Neuronal stem cell (in vitro differentiated cells): ENCODE results near the gene GNG12. TPM values are rescaled to one million over a fixed set of nuclear protein-coding genes. Genes with fewer than 3 reads are reported as not detected.

Experiments used
- DNase-seq: peaks from one replicate; pipeline ENCODE4 v3.0.0-alpha.2; 2013; ENCODE audit warnings: low spot score
- H2AFZ ChIP-seq: one replicate; pipeline ENCODE4 v1.6.1; 2013; ENCODE audit warnings: mild to moderate bottlenecking, low read length, inconsistent platforms
- H2AK5ac ChIP-seq: 2 replicates; pipeline ENCODE4 v1.6.1; 2013; ENCODE audit warnings: low read depth, mild to moderate bottlenecking, inconsistent platforms, low read length, moderate library complexity, mixed read lengths
- H2BK120ac ChIP-seq: 2 replicates; pipeline ENCODE4 v1.6.1; 2013; ENCODE audit warnings: low read depth, mild to moderate bottlenecking, inconsistent platforms, low read length, moderate library complexity, mixed read lengths
- H2BK12ac ChIP-seq: one replicate; pipeline ENCODE4 v1.6.1; 2013; ENCODE audit warnings: low read length, inconsistent platforms
- H2BK15ac ChIP-seq: 2 replicates; pipeline ENCODE4 v1.6.1; 2013; ENCODE audit warnings: mild to moderate bottlenecking, low read length, inconsistent platforms, mixed read lengths
- H2BK5ac ChIP-seq: one replicate; pipeline ENCODE4 v1.6.1; 2013; ENCODE audit warnings: inconsistent platforms, mild to moderate bottlenecking, low read length, moderate library complexity
- H3K14ac ChIP-seq: one replicate; pipeline ENCODE4 v1.6.1; 2013; ENCODE audit warnings: low read length, inconsistent platforms
- H3K18ac ChIP-seq: 2 replicates; pipeline ENCODE4 v1.6.1; 2013; ENCODE audit warnings: low read length, inconsistent platforms
- H3K23ac ChIP-seq: 2 replicates; pipeline ENCODE4 v1.6.1; 2013; ENCODE audit warnings: low read depth, mild to moderate bottlenecking, mixed read lengths, low read length, inconsistent platforms; ENCODE audit not compliant: poor library complexity
- H3K27ac ChIP-seq: replicated peaks from 3 replicates; pipeline ENCODE4 v1.5.1; 2013; ENCODE audit warnings: low read length, inconsistent platforms
- H3K27me3 ChIP-seq, 3 experiments: 2 replicates each; pipeline ENCODE4 v1.6.1; 2013; ENCODE audit warnings: low read length in 3 of 3, mild to moderate bottlenecking in 2 of 3, inconsistent platforms in 1 of 3, low read depth in 1 of 3, mixed read lengths in 1 of 3, moderate library complexity in 1 of 3; ENCODE audit not compliant: control insufficient read depth in 3 of 3, insufficient read depth in 3 of 3
- H3K36me3 ChIP-seq, 2 donors: replicated peaks in 1 of 2; 2 replicates each; pipeline ENCODE4 v1.6.1; 2013; ENCODE audit warnings: low read length in 2 of 2; ENCODE audit not compliant: control insufficient read depth in 2 of 2, insufficient read depth in 2 of 2
- H3K4ac ChIP-seq: 2 replicates; pipeline ENCODE4 v1.6.1; 2013; ENCODE audit warnings: inconsistent platforms, mild to moderate bottlenecking, low read length, moderate library complexity
- H3K4me1 ChIP-seq, 2 donors: 1 replicate in 1 of 2; 2 replicates in 1 of 2; pipeline ENCODE4 v1.6.1; 2013; ENCODE audit warnings: low read length in 2 of 2, low read depth in 1 of 2; ENCODE audit not compliant: control insufficient read depth in 2 of 2, insufficient read depth in 1 of 2
- H3K4me2 ChIP-seq: one replicate; pipeline ENCODE4 v1.6.1; 2013; ENCODE audit warnings: mild to moderate bottlenecking, low read length, inconsistent platforms; ENCODE audit not compliant: insufficient read depth, poor library complexity, severe bottlenecking
- H3K4me3 ChIP-seq, 2 donors: 2 replicates each; pipeline ENCODE4 v1.5.1; 2013; ENCODE audit warnings: low read length in 2 of 2, mild to moderate bottlenecking in 2 of 2, inconsistent platforms in 1 of 2, moderate library complexity in 1 of 2
- H3K79me1 ChIP-seq: one replicate; pipeline ENCODE4 v1.6.1; 2013; ENCODE audit warnings: low read depth, mild to moderate bottlenecking, inconsistent platforms, low read length, moderate library complexity
- H3K9ac ChIP-seq: one replicate; pipeline ENCODE4 v1.6.1; 2013; ENCODE audit warnings: mild to moderate bottlenecking, low read depth, low read length, inconsistent platforms; ENCODE audit not compliant: poor library complexity
- H3K9me3 ChIP-seq, 2 donors: replicated peaks in 1 of 2; 2 replicates each; pipeline versions ENCODE3 to v1.6.1; 2013; ENCODE audit warnings: low read length in 2 of 2, mild to moderate bottlenecking in 2 of 2, inconsistent platforms in 1 of 2, low read depth in 1 of 2, mixed read lengths in 1 of 2, moderate library complexity in 1 of 2; ENCODE audit not compliant: control insufficient read depth in 2 of 2, insufficient read depth in 1 of 2
- H4K8ac ChIP-seq: one replicate; pipeline ENCODE4 v1.6.1; 2013; ENCODE audit warnings: low read depth, mild to moderate bottlenecking, inconsistent platforms, low read length, moderate library complexity
- H4K91ac ChIP-seq: one replicate; pipeline ENCODE4 v1.6.1; 2013; ENCODE audit warnings: low read length, low read depth, mild to moderate bottlenecking, inconsistent platforms; ENCODE audit not compliant: poor library complexity
- WGBS, 2 donors: extraction: QIAGEN DNeasy Blood & Tissue Kit; methylation state at CpG; one replicate each; pipeline ENCODE4 v1.1.7; 2013; ENCODE audit warnings: missing lambda C conversion rate in 2 of 2, mixed read lengths in 1 of 2; ENCODE audit not compliant: insufficient read length in 2 of 2, insufficient replicate concordance in 1 of 2; ENCODE audit errors: extremely low coverage in 2 of 2; 5-methylcytosine and 5-hydroxymethylcytosine counted together
- polyA plus RNA-seq, 2 experiments: library from polyadenylated mRNA; stranded (reverse); fragments of 200-250 nt; gene quantifications; one replicate each; pipeline ENCODE4 v1.2.3, GENCODE V29; 2013

Gene GNG12
- 14.5 TPM for polyA plus RNA-seq (2013, experiment 1 of 2)
- 15.0 TPM for polyA plus RNA-seq (2013, experiment 2 of 2)

GRCh38 chr1:67832737-67833601 lies at the start of gene GNG12:
Gene GNG12, minus strand, starts transcription at chr1:67833467. Its CDS starts 125,781 bp downstream, at chr1:67707686.
- peak; percentile 59 for DNase-seq
- peaks cover 0 to 16% (median 0%) of the 10 kb centered on the region in 3 experiments for H3K27me3 ChIP-seq
- peak within 1 kb of the TSS; percentile 36 for H2BK120ac ChIP-seq

GRCh38 chr1:67882196-67882958 lies 49.1 kb upstream of the GNG12 start:
- Histone ChIP-seq H2BK15ac (no peak overlapping the region), H3K4me2 (no peak overlapping the region), H3K79me1 (no peaks in the 10 kb centered on the region), H4K91ac (no peak overlapping the region), H3K23ac (no peak overlapping the region), H2AK5ac (no peak overlapping the region), H3K36me3 (no peaks in the 10 kb centered on the region), H3K9ac (no peak overlapping the region), H3K4ac (no peak overlapping the region), H2BK5ac (no peak overlapping the region), H2BK12ac (no peak overlapping the region), H3K4me3 (no peak overlapping the region), H3K27ac (no peak overlapping the region), H3K27me3 (no peaks in the 10 kb centered on the region), H3K4me1 (no peaks in the 10 kb centered on the region), H3K9me3 (no peaks in the 10 kb centered on the region), H3K18ac (no peak overlapping the region), H3K14ac (no peak overlapping the region), H4K8ac (no peak overlapping the region), H2BK120ac (no peak overlapping the region), H2AFZ (no peak overlapping the region)
- DNase-seq: no peak

More at GRCh38 chr1:67832737-67833601, at the start of gene GNG12:
- Histone ChIP-seq H3K9ac (peak within 1 kb of the TSS; percentile 78), H2BK12ac (no peak within 1 kb of the TSS), H2AFZ (peak within 1 kb of the TSS; percentile 98), H3K79me1 (no peaks in the 10 kb centered on the region), H3K36me3 (peaks cover 0 to 4% of the 10 kb centered on the region in 2 donors), H3K14ac (no peak within 1 kb of the TSS), H2BK5ac (no peak within 1 kb of the TSS), H3K23ac (peak within 1 kb of the TSS; percentile 90), H2AK5ac (peak within 1 kb of the TSS; percentile 58), H4K91ac (no peak within 1 kb of the TSS), H3K4me1 (peaks cover 0 to 6% of the 10 kb centered on the region in 2 donors), H4K8ac (no peak within 1 kb of the TSS), H3K9me3 (no peaks in the 10 kb centered on the region), H3K18ac (peak within 1 kb of the TSS; percentile 96), H3K4ac (no peak within 1 kb of the TSS), H3K4me3 (peak within 1 kb of the TSS; percentile 62 to 95), H2BK15ac (peak within 1 kb of the TSS; percentile 87), H3K27ac (no peak within 1 kb of the TSS), H3K4me2 (peak within 1 kb of the TSS; percentile 96)
- WGBS, 2 donors: no CpG with 5 or more reads among the region's 94 CpGs

GRCh38 chr1:67880056-67880601 lies 46.9 kb upstream of the GNG12 start:
- Histone ChIP-seq H3K27ac (no peak overlapping the region), H4K8ac (no peak overlapping the region), H2AK5ac (no peak overlapping the region), H2AFZ (no peak overlapping the region), H3K23ac (no peak overlapping the region), H2BK15ac (no peak overlapping the region), H3K4me1 (no peaks in the 10 kb centered on the region), H3K4me2 (no peak overlapping the region), H3K36me3 (no peaks in the 10 kb centered on the region), H3K4me3 (no peak overlapping the region), H3K18ac (no peak overlapping the region), H3K9me3 (no peaks in the 10 kb centered on the region), H3K9ac (no peak overlapping the region), H2BK5ac (no peak overlapping the region), H3K79me1 (no peaks in the 10 kb centered on the region), H3K14ac (no peak overlapping the region), H3K4ac (no peak overlapping the region), H2BK12ac (no peak overlapping the region), H2BK120ac (no peak overlapping the region), H4K91ac (no peak overlapping the region), H3K27me3 (no peaks in the 10 kb centered on the region)
- DNase-seq: no peak
- no CpG with 5 or more reads among the region's 3 CpGs for WGBS, 2 donors

GRCh38 chr1:67879485-67879884 lies 46.2 kb upstream of the GNG12 start:
- H3K23ac ChIP-seq: no peak overlapping the region
- H2AK5ac ChIP-seq: no peak overlapping the region
- H3K9ac ChIP-seq: no peak overlapping the region
- H2BK12ac ChIP-seq: no peak overlapping the region
- no peaks in the 10 kb centered on the region for H3K9me3 ChIP-seq
- H3K4me3 ChIP-seq: no peak overlapping the region
- no peak overlapping the region for H3K4ac ChIP-seq
- H3K27me3 ChIP-seq: no peaks in the 10 kb centered on the region
- no peak overlapping the region for H2AFZ ChIP-seq
- H3K27ac ChIP-seq: no peak overlapping the region
- H3K18ac ChIP-seq: no peak overlapping the region
- no peak overlapping the region for H2BK5ac ChIP-seq
- no peak for DNase-seq
- no CpG with 5 or more reads among the region's 1 CpG for WGBS, 2 donors
- H2BK15ac ChIP-seq: no peak overlapping the region
- no peaks in the 10 kb centered on the region for H3K79me1 ChIP-seq
- no peak overlapping the region for H4K91ac ChIP-seq
- H3K4me1 ChIP-seq: no peaks in the 10 kb centered on the region
- H3K4me2 ChIP-seq: no peak overlapping the region
- H4K8ac ChIP-seq: no peak overlapping the region
- H2BK120ac ChIP-seq: no peak overlapping the region
- H3K36me3 ChIP-seq: no peaks in the 10 kb centered on the region
- no peak overlapping the region for H3K14ac ChIP-seq
